ENCODE data around the gene ILF3. TPM values are rescaled to one million over a fixed set of nuclear protein-coding genes. Genes with fewer than 3 reads are reported as not detected.
A peak's percentile ranks its signal among the peaks of the same experiment; 100 is the strongest.

Gene ILF3
- total and polyA plus RNA-seq, 10 of the 15 experiments (the other 5 are each of a cell fraction or from before 2014, with no cell fraction given): 28.1 to 383 (median 176) TPM

DNA sequence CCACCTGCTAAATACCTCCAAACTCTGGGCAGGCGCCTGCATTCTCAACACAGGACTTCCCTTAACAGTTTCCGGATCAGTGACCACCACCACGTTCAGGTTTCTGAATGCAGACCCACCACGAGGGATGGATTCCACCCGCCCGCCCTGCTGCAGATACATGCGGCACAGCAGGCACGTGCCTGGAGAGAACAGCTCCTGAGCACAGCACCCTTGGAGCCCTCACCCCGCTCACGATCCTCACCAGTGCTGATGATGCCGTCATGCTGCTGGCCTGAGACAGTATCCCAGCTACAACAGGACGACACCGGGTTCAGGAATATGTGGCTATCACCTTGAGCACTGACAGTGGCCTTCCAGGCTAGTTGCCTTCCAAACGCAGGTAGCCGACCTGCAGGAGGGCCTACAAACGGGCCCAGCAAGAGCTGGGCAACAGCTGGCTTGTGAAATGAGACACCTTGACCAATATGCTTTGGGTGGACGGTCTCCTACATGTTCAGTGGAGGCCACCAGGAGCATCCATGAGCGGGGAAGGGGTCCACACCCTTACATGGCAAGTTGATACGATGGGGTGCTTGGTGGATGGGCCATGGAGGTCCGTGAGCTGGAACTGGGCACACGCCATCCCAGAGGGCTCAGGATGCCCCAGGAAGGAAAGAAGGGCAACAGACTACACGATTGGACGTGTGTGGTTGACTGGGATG lies 37.2 kb downstream of the ILF3 start:
- Histone ChIP-seq H3K4me2 (ENCODE audit: control insufficient read depth, insufficient read depth) (no peak overlapping the region), H3K4me1 (ENCODE audit: control insufficient read depth, insufficient read depth, low read length) (no peaks in the 10 kb centered on the region), H3K79me2 (ENCODE audit: control insufficient read depth, insufficient read depth, low read length) (no peaks in the 10 kb centered on the region), H3K27ac (ENCODE audit: control insufficient read depth, insufficient read depth) (no peak overlapping the region), H3K9ac (ENCODE audit: control insufficient read depth, insufficient read depth, low read length) (no peak overlapping the region), H4K20me1 (ENCODE audit: control insufficient read depth, insufficient read depth) (no peaks in the 10 kb centered on the region; the same call in 1 of the 2 replicates), H3K36me3 (ENCODE audit: control insufficient read depth in 2 of 2, insufficient read depth in 2 of 2, low read length in 1 of 2) (peaks cover 23 to 55% of the 10 kb centered on the region in 2 experiments; a peak in 3 of 4 replicates), H3K27me3 (replicated peaks in 1 of 2; ENCODE audit: control insufficient read depth in 2 of 2, insufficient read depth in 2 of 2, low read length in 1 of 2) (no peaks in the 10 kb centered on the region), H3K4me3 (no peak overlapping the region), H2AFZ (ENCODE audit: control insufficient read depth, low read depth, low read length) (no peak overlapping the region), H3K9me3 (replicated peaks; ENCODE audit: control insufficient read depth, insufficient read depth, low read length) (no peaks in the 10 kb centered on the region)
- TF ChIP-seq POLR2A (IDR thresholded peaks at IDR 0.05; ENCODE audit: low read depth, low read length) (peak; percentile 46), FOXK2 (IDR thresholded peaks at IDR 0.05) (no peak)
- DNase-seq (ENCODE audit: low read depth, low spot score) (no peak), ATAC-seq (no peak), FAIRE-seq (no peak)
- in situ Hi-C loops (cut with MboI): no loop called here
- no TSS peak for BruUV-seq (replicated peaks)
- CTCF ChIA-PET: interaction anchor here (0.8 to 1.9 kb wide), 3 partner anchors 8 to 47 kb away, joined by 3 to 9 read pairs (median 4); partner anchors contain the start of gene QTRT1
- POLR2A ChIA-PET: no interaction called here
- intact Hi-C loops (cut with micrococcal nuclease; ENCODE audit: unreplicated experiment): no loop called here
- 94% methylated on average over 23 of the region's 23 CpGs for WGBS (ENCODE audit: insufficient coverage, insufficient replicate concordance, low lambda C conversion rate, missing lambda C conversion rate)
- SMC1A ChIA-PET (ENCODE audit: uncharacterized antibody, unreplicated experiment): interaction anchor here (1.2 kb wide), 1 partner anchor 110 kb away, joined by 3 read pairs; no protein-coding TSS in a partner anchor
- RAD21 ChIA-PET (ENCODE audit: unreplicated experiment): interaction anchor here (1.7 kb wide), 1 partner anchor 110 kb away, joined by 5 read pairs; no protein-coding TSS in a partner anchor

DNA sequence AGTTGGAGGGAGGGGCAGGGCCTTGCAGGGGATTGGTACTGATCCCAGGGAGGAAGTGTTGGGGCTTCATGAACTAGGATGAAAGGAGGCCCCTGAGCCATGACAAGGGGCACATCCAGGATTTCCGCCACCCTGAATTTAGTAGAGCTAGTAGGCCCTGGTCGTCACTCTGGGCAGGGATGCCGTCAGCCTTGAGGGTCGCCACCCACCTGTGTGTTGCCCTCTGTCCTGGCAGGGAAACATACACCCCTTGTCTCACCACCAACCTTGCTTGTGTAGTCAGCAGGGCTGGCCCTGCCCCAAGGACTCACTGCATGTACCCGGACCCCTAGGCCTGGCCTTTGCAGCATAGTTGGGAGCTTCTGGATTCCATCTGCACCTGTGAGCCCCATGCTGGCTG lies 37.7 kb downstream of the ILF3 start:
- no peak for ATAC-seq
- Histone ChIP-seq H3K4me2 (ENCODE audit: control insufficient read depth, insufficient read depth) (no peak overlapping the region), H3K9me3 (replicated peaks; ENCODE audit: control insufficient read depth, insufficient read depth, low read length) (no peaks in the 10 kb centered on the region), H3K79me2 (ENCODE audit: control insufficient read depth, insufficient read depth, low read length) (no peaks in the 10 kb centered on the region), H3K36me3 (ENCODE audit: control insufficient read depth in 2 of 2, insufficient read depth in 2 of 2, low read length in 1 of 2) (peaks cover 18 to 50% of the 10 kb centered on the region in 2 experiments; a peak in 3 of 4 replicates), H2AFZ (ENCODE audit: control insufficient read depth, low read depth, low read length) (no peak overlapping the region), H3K9ac (ENCODE audit: control insufficient read depth, insufficient read depth, low read length) (no peak overlapping the region), H3K4me3 (no peak overlapping the region), H3K27me3 (replicated peaks in 1 of 2; ENCODE audit: control insufficient read depth in 2 of 2, insufficient read depth in 2 of 2, low read length in 1 of 2) (no peaks in the 10 kb centered on the region), H4K20me1 (ENCODE audit: control insufficient read depth, insufficient read depth) (no peaks in the 10 kb centered on the region; the same call in 1 of the 2 replicates), H3K27ac (ENCODE audit: control insufficient read depth, insufficient read depth) (no peak overlapping the region), H3K4me1 (ENCODE audit: control insufficient read depth, insufficient read depth, low read length) (no peaks in the 10 kb centered on the region)
- ChIA-PET CTCF (interaction anchor here (0.7 to 1.9 kb wide), 2 partner anchors 48 to 111 kb away, joined by 3 to 9 read pairs; no protein-coding TSS in a partner anchor), RAD21 (ENCODE audit: unreplicated experiment) (interaction anchor here (1.7 kb wide), 1 partner anchor 111 kb away, joined by 5 read pairs; no protein-coding TSS in a partner anchor), SMC1A (ENCODE audit: uncharacterized antibody, unreplicated experiment) (interaction anchor here (1.0 to 1.2 kb wide), 2 partner anchors 33 to 110 kb away, joined by 3 read pairs; no protein-coding TSS in a partner anchor), POLR2A (interaction anchor here (0.5 to 1.0 kb wide), 3 partner anchors 38 to 364 kb away, joined by 3 to 4 read pairs (median 3); no protein-coding TSS in a partner anchor)
- 68% methylated on average over 5 of the region's 5 CpGs for WGBS (ENCODE audit: insufficient coverage, insufficient replicate concordance, low lambda C conversion rate, missing lambda C conversion rate)
- in situ Hi-C loops (cut with MboI) (no loop called here), intact Hi-C loops (cut with micrococcal nuclease; ENCODE audit: unreplicated experiment) (no loop called here)
- no peak for FAIRE-seq
- TF ChIP-seq MXI1 (IDR thresholded peaks at IDR 0.05; ENCODE audit: low read depth, low read length) (no peak), RELA (IDR thresholded peaks at IDR 0.05; ENCODE audit: borderline replicate concordance, partially characterized antibody) (no peak), SMAD5 (IDR thresholded peaks at IDR 0.05; ENCODE audit: low read depth) (0 out of 2 replicates have a peak, but pooled peaks have one; percentile 40), MTA2 (IDR thresholded peaks at IDR 0.05; ENCODE audit: low read depth) (no peak), MYC (IDR thresholded peaks at IDR 0.05; ENCODE audit: insufficient read depth, insufficient read length, insufficient replicate concordance, low read length, severe bottlenecking) (no peak), POLR2A (IDR thresholded peaks at IDR 0.05; ENCODE audit: low read depth, low read length) (0 out of 2 replicates have a peak, but pooled peaks have one; percentile 12), ZNF274 (IDR thresholded peaks at IDR 0.05; ENCODE audit: insufficient read depth, insufficient read length) (no peak), TCF12 (IDR thresholded peaks at IDR 0.05; ENCODE audit: low read depth, low read length) (no peak)
- TF ChIP-seq, protein P1, sequence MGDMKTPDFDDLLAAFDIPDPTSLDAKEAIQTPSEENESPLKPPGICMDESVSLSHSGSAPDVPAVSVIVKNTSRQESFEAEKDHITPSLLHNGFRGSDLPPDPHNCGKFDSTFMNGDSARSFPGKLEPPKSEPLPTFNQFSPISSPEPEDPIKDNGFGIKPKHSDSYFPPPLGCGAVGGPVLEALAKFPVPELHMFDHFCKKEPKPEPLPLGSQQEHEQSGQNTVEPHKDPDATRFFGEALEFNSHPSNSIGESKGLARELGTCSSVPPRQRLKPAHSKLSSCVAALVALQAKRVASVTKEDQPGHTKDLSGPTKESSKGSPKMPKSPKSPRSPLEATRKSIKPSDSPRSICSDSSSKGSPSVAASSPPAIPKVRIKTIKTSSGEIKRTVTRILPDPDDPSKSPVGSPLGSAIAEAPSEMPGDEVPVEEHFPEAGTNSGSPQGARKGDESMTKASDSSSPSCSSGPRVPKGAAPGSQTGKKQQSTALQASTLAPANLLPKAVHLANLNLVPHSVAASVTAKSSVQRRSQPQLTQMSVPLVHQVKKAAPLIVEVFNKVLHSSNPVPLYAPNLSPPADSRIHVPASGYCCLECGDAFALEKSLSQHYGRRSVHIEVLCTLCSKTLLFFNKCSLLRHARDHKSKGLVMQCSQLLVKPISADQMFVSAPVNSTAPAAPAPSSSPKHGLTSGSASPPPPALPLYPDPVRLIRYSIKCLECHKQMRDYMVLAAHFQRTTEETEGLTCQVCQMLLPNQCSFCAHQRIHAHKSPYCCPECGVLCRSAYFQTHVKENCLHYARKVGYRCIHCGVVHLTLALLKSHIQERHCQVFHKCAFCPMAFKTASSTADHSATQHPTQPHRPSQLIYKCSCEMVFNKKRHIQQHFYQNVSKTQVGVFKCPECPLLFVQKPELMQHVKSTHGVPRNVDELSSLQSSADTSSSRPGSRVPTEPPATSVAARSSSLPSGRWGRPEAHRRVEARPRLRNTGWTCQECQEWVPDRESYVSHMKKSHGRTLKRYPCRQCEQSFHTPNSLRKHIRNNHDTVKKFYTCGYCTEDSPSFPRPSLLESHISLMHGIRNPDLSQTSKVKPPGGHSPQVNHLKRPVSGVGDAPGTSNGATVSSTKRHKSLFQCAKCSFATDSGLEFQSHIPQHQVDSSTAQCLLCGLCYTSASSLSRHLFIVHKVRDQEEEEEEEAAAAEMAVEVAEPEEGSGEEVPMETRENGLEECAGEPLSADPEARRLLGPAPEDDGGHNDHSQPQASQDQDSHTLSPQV (IDR thresholded peaks at IDR 0.05): no peak
- no TSS peak for BruUV-seq (replicated peaks)
- no peak for DNase-seq (ENCODE audit: low read depth, low spot score)
